T-cell (primary cell): ENCODE results near the gene AKAP13. TPM values are rescaled to one million over a fixed set of nuclear protein-coding genes. Genes with fewer than 3 reads are reported as not detected.
A peak's percentile ranks its signal among the peaks of the same experiment; 100 is the strongest.

Experiments used
- ATAC-seq, 4 experiments: fragments of 200-7000 bp in 3 of 4; fragments of 150-1000 bp in 1 of 4; cut with Tn5 transposase; replicated peaks in 1 of 4; 1 replicate in 3 of 4; 2 replicates in 1 of 4; pipeline ENCODE4 v1.10.0; 2021; ENCODE audit warnings: moderate library complexity in 3 of 4, mild to moderate bottlenecking in 2 of 4, moderate number of reproducible peaks in 1 of 4
- CTCF ChIA-PET, 2 donors: fragments of 300-600 bp; sonication (Branson Sonifier 250); formaldehyde crosslinking; loops; one replicate each; lab custom pipeline; 2022; ENCODE audit warnings: antibody characterized with exemption in 2 of 2; lab: Charles Lee
- POLR2A ChIA-PET, 2 donors: fragments of 300-600 bp; sonication (Branson Sonifier 250); formaldehyde crosslinking; loops; one replicate each; lab custom pipeline; 2022; ENCODE audit warnings: antibody characterized with exemption in 2 of 2; lab: Charles Lee
- DNase-seq, 35 experiments: peaks; one replicate each; pipeline versions ENCODE4 v3.0.0 to v3.0.0-alpha.2; 2013 to 2023
- H3K27ac ChIP-seq: one replicate; pipeline ENCODE4 v1.5.1; 2013; ENCODE audit warnings: low read length
- H3K27me3 ChIP-seq, 2 experiments: replicated peaks in 1 of 2; 1 replicate in 1 of 2; 2 replicates in 1 of 2; pipeline versions ENCODE4 v1.6.1 to v1.7.0; 2013; ENCODE audit warnings: low read length in 1 of 2, mixed read lengths in 1 of 2; ENCODE audit not compliant: control insufficient read depth in 2 of 2, insufficient read depth in 2 of 2; ENCODE audit errors: extremely low read depth in 1 of 2
- H3K36me3 ChIP-seq, 2 donors: 1 replicate in 1 of 2; 2 replicates in 1 of 2; pipeline versions ENCODE4 v1.6.1 to v1.7.0; 2013; ENCODE audit warnings: low read length in 1 of 2; ENCODE audit not compliant: control insufficient read depth in 2 of 2, insufficient read depth in 1 of 2; ENCODE audit errors: extremely low read depth in 1 of 2
- H3K4me1 ChIP-seq, 2 experiments: 1 replicate in 1 of 2; 2 replicates in 1 of 2; pipeline versions ENCODE4 v1.6.1 to v1.7.0; 2013; ENCODE audit warnings: low read length in 2 of 2, mixed read lengths in 1 of 2; ENCODE audit not compliant: insufficient read depth in 2 of 2, control insufficient read depth in 1 of 2; ENCODE audit errors: extremely low read depth in 1 of 2
- H3K4me3 ChIP-seq, 2 donors: 1 replicate in 1 of 2; 2 replicates in 1 of 2; pipeline versions ENCODE4 v1.5.1 to v1.7.0; 2013; ENCODE audit warnings: mild to moderate bottlenecking in 2 of 2, low read length in 1 of 2, moderate library complexity in 1 of 2; ENCODE audit not compliant: control insufficient read depth in 1 of 2; ENCODE audit errors: extremely low read depth in 1 of 2
- H3K9me3 ChIP-seq: 2 replicates; pipeline ENCODE4 v1.7.0; 2013
- H3K27ac Mint-ChIP-seq, 2 donors: one replicate each; pipeline ENCODE4 v1.8.0; 2020 to 2021; ENCODE audit warnings: mild to moderate bottlenecking in 2 of 2, mixed read lengths in 2 of 2
- H3K27me3 Mint-ChIP-seq, 2 donors: one replicate each; pipeline ENCODE4 v1.8.0; 2021 to 2022; ENCODE audit warnings: mixed read lengths in 2 of 2
- H3K36me3 Mint-ChIP-seq: one replicate; pipeline ENCODE4 v1.8.0; 2021; ENCODE audit warnings: mixed read lengths
- H3K4me1 Mint-ChIP-seq, 3 donors: one replicate each; pipeline ENCODE4 v1.8.0; 2020 to 2022; ENCODE audit warnings: mixed read lengths in 3 of 3, mild to moderate bottlenecking in 1 of 3
- H3K4me3 Mint-ChIP-seq, 3 donors: one replicate each; pipeline ENCODE4 v1.8.0; 2020 to 2022; ENCODE audit warnings: mild to moderate bottlenecking in 3 of 3, mixed read lengths in 3 of 3, moderate library complexity in 3 of 3
- H3K9me3 Mint-ChIP-seq, 3 donors: one replicate each; pipeline ENCODE4 v1.8.0; 2020 to 2022; ENCODE audit warnings: mixed read lengths in 3 of 3
- WGBS: methylation state at CpG from one replicate; pipeline ENCODE4 v1.1.5; 2013; ENCODE audit warnings: missing lambda C conversion rate; ENCODE audit not compliant: insufficient coverage; 5-methylcytosine and 5-hydroxymethylcytosine counted together
- total RNA-seq, 35 experiments: library from RNA in 6 of 35; stranded (reverse) in 6 of 35; fragments of 120-200 nt in 1 of 35; gene quantifications; one replicate each; pipeline versions ENCODE4 v1.2.1 to v1.2.4 and lab custom pipeline; 2013 to 2026

AKAP13 gene
- total RNA-seq, 5 donors from 2014 or later (not counting 1 experiment from before 2014, with no cell fraction given), result 232 to 391 (median 281) TPM

GRCh38 chr15:85692873-85693272 lies 312.5 kb downstream of the AKAP13 start:
- peak in 26 of 35 experiments; percentile 14 to 73 (median 32) for DNase-seq
- Mint-ChIP-seq H3K9me3 (no peaks in the 10 kb centered on the region), H3K4me3 (peak overlapping the region; percentile 96 to 98 (median 98)), H3K27me3 (no peaks in the 10 kb centered on the region), H3K27ac (peak overlapping the region; percentile 98 to 99), H3K4me1 (peaks cover 77 to 81% (median 79%) of the 10 kb centered on the region in 3 donors), H3K36me3 (peaks cover 35% of the 10 kb centered on the region)
- WGBS, result no CpG with 5 or more reads among the region's 5 CpGs
- peak; percentile 25 to 65 (median 34) for ATAC-seq
- Histone ChIP-seq H3K4me3 (peak overlapping the region in 1 of 2 donors; percentile 65), H3K27me3 (no peaks in the 10 kb centered on the region), H3K27ac (peak overlapping the region; percentile 93), H3K4me1 (peaks cover 37 to 38% of the 10 kb centered on the region in 2 experiments), H3K36me3 (peaks cover 5 to 42% of the 10 kb centered on the region in 2 donors), H3K9me3 (no peaks in the 10 kb centered on the region)
- ChIA-PET POLR2A (interaction anchor here (0.6 to 3.8 kb wide), 6 partner anchors 10 to 171 kb away, joined by 4 to 42 read pairs (median 6); no protein-coding TSS in a partner anchor), CTCF (interaction anchor here in 1 of 2 donors (0.6 to 1.5 kb wide), 2 partner anchors 10 to 362 kb away, joined by 3 to 4 read pairs; no protein-coding TSS in a partner anchor)

GRCh38 chr15:85693277-85693676 lies 312.9 kb downstream of the AKAP13 start:
- ChIA-PET POLR2A (interaction anchor here (0.6 to 3.8 kb wide), 6 partner anchors 9 to 171 kb away, joined by 4 to 42 read pairs (median 6); no protein-coding TSS in a partner anchor), CTCF (interaction anchor here (0.6 to 1.5 kb wide), 3 partner anchors 9 to 362 kb away, joined by 3 to 4 read pairs (median 3); no protein-coding TSS in a partner anchor)
- no peak for DNase-seq
- no peaks in the 10 kb centered on the region for H3K9me3 Mint-ChIP-seq
- peak overlapping the region; percentile 96 to 98 (median 98) for H3K4me3 Mint-ChIP-seq
- H3K27me3 Mint-ChIP-seq, result no peaks in the 10 kb centered on the region
- H3K27ac Mint-ChIP-seq, result peak overlapping the region; percentile 98 to 99
- peaks cover 36 to 40% of the 10 kb centered on the region in 2 experiments for H3K4me1 ChIP-seq
- H3K36me3 Mint-ChIP-seq, result peaks cover 35% of the 10 kb centered on the region
- WGBS, result 0% methylated on average over 1 of the region's 2 CpGs
- ATAC-seq, result no peak
- H3K27me3 ChIP-seq, result no peaks in the 10 kb centered on the region
- H3K4me3 ChIP-seq, result peak overlapping the region in 1 of 2 donors; percentile 65
- no peaks in the 10 kb centered on the region for H3K9me3 ChIP-seq
- H3K4me1 Mint-ChIP-seq, result peaks cover 77 to 83% (median 79%) of the 10 kb centered on the region in 3 donors
- peaks cover 5 to 42% of the 10 kb centered on the region in 2 donors for H3K36me3 ChIP-seq
- peak overlapping the region; percentile 93 for H3K27ac ChIP-seq

DNA sequence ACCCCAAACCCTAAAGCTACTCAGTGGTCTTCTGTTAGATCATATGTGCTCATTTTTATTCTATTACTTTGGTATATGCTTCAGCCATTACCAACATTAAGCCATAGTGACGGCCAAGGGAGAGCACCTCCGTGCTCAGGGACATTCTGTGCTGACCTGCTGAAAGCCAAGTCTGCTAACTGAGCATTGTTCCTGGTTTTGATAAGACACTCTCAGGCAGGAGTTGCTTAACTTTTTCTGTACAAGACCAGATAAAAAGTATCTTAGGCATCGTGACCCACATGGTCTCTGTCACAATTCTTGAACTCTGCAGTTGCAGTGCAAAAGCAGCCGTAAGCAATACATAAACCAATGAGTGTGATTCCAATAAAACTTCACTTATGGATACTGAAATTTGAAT lies 313.7 kb downstream of the AKAP13 start:
- no peak overlapping the region for H3K4me3 ChIP-seq
- no peaks in the 10 kb centered on the region for H3K9me3 Mint-ChIP-seq
- POLR2A ChIA-PET, result interaction anchor here in 1 of 2 donors (1.0 kb wide), 1 partner anchor 172 kb away, joined by 4 read pairs; no protein-coding TSS in a partner anchor
- peaks cover 35% of the 10 kb centered on the region for H3K36me3 Mint-ChIP-seq
- WGBS, result 96% methylated on average over 3 of the region's 4 CpGs
- H3K36me3 ChIP-seq, result peaks cover 5 to 42% of the 10 kb centered on the region in 2 donors
- peaks cover 28 to 48% of the 10 kb centered on the region in 2 experiments for H3K4me1 ChIP-seq
- no peaks in the 10 kb centered on the region for H3K27me3 Mint-ChIP-seq
- DNase-seq (no peak), ATAC-seq (no peak)
- H3K9me3 ChIP-seq, result no peaks in the 10 kb centered on the region
- H3K27me3 ChIP-seq, result no peaks in the 10 kb centered on the region
- peak overlapping the region; percentile 96 to 98 (median 98) for H3K4me3 Mint-ChIP-seq
- peak overlapping the region; percentile 93 for H3K27ac ChIP-seq
- H3K27ac Mint-ChIP-seq, result peak overlapping the region; percentile 98 to 99
- H3K4me1 Mint-ChIP-seq, result peaks cover 69 to 78% (median 73%) of the 10 kb centered on the region in 3 donors
- CTCF ChIA-PET, result interaction anchor here in 1 of 2 donors (0.6 to 1.5 kb wide), 2 partner anchors 8 to 112 kb away, joined by 3 to 4 read pairs; no protein-coding TSS in a partner anchor

GRCh38 chr15:85700767-85701166 lies 320.4 kb downstream of the AKAP13 start:
- peak overlapping the region; percentile 91 for H3K27ac ChIP-seq
- H3K27ac Mint-ChIP-seq, result peak overlapping the region; percentile 81 to 98

DNA sequence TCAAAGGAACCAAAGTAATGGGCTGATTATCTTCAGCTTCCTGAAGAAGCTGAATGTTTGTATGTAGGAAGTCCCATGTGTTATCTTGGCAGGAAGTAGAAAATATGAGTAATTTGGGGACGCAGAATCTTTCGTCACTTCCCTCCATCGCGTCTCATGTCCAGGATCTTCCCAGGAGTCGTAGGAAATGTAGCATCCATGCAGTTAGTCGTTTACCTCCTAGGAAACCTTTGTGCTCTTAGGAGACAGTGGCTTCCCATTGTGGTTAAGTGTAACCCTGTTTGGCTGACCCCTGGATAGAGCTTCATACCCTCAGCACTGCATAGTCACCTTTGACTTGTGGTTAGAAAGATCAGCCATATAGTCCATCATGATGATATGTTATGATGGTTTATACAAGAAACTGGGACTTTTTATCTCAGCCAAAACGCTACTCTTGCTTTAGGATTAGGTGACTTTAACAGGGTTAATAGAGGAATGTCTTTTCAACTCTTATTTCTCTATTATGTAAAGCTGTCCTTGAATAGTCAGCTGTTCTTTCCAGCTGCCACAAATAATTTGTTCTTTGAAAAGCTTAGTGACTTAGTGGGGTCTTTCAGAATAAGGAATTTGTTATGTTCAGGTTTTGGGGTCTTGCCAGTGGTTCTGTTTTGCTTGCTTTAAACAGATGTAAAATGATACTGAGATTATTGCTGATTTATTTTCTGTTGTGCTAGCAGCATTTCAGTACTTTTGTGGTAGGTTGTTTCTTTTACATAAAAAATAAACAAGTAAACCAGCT lies 322.1 kb downstream of the AKAP13 start:
- peaks cover 74 to 86% (median 84%) of the 10 kb centered on the region in 3 donors for H3K4me1 Mint-ChIP-seq
- H3K36me3 Mint-ChIP-seq, result peaks cover 29% of the 10 kb centered on the region
- ChIA-PET POLR2A (interaction anchor here in 1 of 2 donors (0.6 to 2.3 kb wide), 8 partner anchors 11 to 121 kb away, joined by 3 to 42 read pairs (median 6); no protein-coding TSS in a partner anchor), CTCF (interaction anchor here in 1 of 2 donors (0.6 to 2.0 kb wide), 8 partner anchors 9 to 408 kb away, joined by 3 to 19 read pairs (median 4); no protein-coding TSS in a partner anchor)
- H3K36me3 ChIP-seq, result peaks cover 3 to 20% of the 10 kb centered on the region in 2 donors
- H3K27ac Mint-ChIP-seq, result peak overlapping the region; percentile 89 to 98
- no peaks in the 10 kb centered on the region for H3K9me3 Mint-ChIP-seq
- peak overlapping the region; percentile 91 for H3K27ac ChIP-seq
- no peaks in the 10 kb centered on the region for H3K9me3 ChIP-seq
- no peaks in the 10 kb centered on the region for H3K27me3 ChIP-seq
- H3K4me3 ChIP-seq, result peak overlapping the region; percentile 32 to 36
- peak overlapping the region; percentile 67 to 80 (median 74) for H3K4me3 Mint-ChIP-seq
- no peaks in the 10 kb centered on the region for H3K27me3 Mint-ChIP-seq
- ATAC-seq (peak; percentile 15 to 50 (median 46)), DNase-seq (peak in 6 of 35 experiments; percentile 18 to 77 (median 26))
- WGBS, result 0% methylated on average over 1 of the region's 7 CpGs
- peaks cover 41 to 67% of the 10 kb centered on the region in 2 experiments for H3K4me1 ChIP-seq

More at GRCh38 chr15:85700767-85701166, 320.4 kb downstream of the AKAP13 start:
- Histone ChIP-seq H3K4me3 (no peak overlapping the region), H3K9me3 (no peaks in the 10 kb centered on the region), H3K36me3 (peaks cover 5 to 27% of the 10 kb centered on the region in 2 donors), H3K4me1 (peaks cover 29 to 57% of the 10 kb centered on the region in 2 experiments), H3K27me3 (no peaks in the 10 kb centered on the region)
- peaks cover 35% of the 10 kb centered on the region for H3K36me3 Mint-ChIP-seq
- no CpG with 5 or more reads among the region's 3 CpGs for WGBS
- ATAC-seq (no peak), DNase-seq (no peak)
- H3K4me1 Mint-ChIP-seq, result peaks cover 71 to 83% (median 81%) of the 10 kb centered on the region in 3 donors
- H3K27me3 Mint-ChIP-seq, result no peaks in the 10 kb centered on the region
- H3K4me3 Mint-ChIP-seq, result peak overlapping the region in 1 of 3 donors; percentile 44
- ChIA-PET POLR2A (interaction anchor here in 1 of 2 donors (1.7 kb wide), 1 partner anchor 11 kb away, joined by 7 read pairs; no protein-coding TSS in a partner anchor), CTCF (interaction anchor here in 1 of 2 donors (1.9 kb wide), 1 partner anchor 11 kb away, joined by 4 read pairs; no protein-coding TSS in a partner anchor)
- H3K9me3 Mint-ChIP-seq, result no peaks in the 10 kb centered on the region
